ENCODE measurements around the gene LRBA. TPM values are rescaled to one million over a fixed set of nuclear protein-coding genes. Genes with fewer than 3 reads are reported as not detected.

Gene LRBA
- total RNA-seq, 1 donor = 38.4 TPM

DNA sequence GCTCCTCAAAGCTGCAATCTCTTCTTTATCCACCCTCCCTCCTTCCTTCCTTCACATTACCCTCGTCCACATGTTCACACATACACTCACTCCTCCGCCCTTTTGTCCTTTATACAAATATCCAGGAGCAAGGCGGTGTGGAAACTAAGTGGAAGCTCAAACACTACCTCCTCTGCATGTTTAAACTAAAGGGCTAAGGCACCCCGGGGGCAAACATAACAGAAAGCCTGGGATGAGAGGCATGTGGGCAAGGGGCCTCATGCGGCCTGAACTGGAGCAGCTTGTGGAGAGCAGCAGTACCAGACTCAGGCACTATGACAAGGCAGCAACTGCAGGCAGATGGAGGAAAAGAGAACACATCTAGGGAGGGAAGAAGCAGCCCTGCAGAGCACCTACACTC is 423.7 kb downstream of the LRBA start:
- no peak for DNase-seq (ENCODE audit: low read depth)
- H3K4me3 ChIP-seq (ENCODE audit: low read depth, low read length) = no peak overlapping the region
- TF ChIP-seq CTCF (IDR thresholded peaks at IDR 0.05; ENCODE audit: insufficient read depth, low read depth, low read length) = no peak

DNA sequence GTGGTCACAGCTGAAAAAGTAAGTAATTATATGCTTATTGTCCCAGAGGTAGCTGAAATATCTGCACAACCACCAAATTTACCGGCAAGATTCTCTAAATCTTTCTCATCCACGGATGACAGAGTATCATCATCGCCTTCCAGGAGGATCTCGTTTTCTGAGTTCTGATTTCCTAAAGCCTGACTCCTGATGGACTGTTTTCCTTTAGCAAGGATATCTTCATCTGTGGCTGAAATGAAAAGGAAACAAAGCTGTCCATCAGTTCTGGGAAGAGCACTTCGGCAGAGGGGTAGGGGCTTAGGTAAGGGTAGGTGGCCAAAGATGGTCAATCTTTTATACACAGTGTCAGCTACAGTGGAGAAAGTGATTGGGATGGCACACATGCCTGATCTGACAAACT is 424.5 kb downstream of the LRBA start:
- no peak for TF ChIP-seq CTCF (IDR thresholded peaks at IDR 0.05; ENCODE audit: insufficient read depth, low read depth, low read length)
- no peak overlapping the region for H3K4me3 ChIP-seq (ENCODE audit: low read depth, low read length)
- no peak for DNase-seq (ENCODE audit: low read depth)

DNA sequence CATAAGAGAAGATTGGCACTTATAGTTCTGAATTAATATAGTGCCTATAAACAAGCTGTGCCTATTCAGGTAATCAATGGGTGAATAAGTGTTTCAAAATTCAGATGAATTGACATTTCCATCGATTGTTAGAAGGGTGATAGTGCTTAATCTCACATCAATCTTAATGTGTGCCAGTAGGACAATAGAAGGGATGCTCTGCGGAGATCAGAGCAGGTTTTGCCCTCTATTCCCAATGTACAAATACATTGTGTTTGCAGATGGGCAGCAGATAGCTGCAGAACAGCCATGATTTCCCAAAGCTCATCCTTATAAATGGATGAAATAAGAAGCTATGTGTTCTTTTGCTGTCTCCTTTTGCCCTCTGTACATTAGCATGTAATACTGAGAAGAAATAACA is 425.9 kb downstream of the LRBA start:
- H3K4me3 ChIP-seq (ENCODE audit: low read depth, low read length) = no peak overlapping the region
- no peak for TF ChIP-seq CTCF (IDR thresholded peaks at IDR 0.05; ENCODE audit: insufficient read depth, low read depth, low read length)
- no peak for DNase-seq (ENCODE audit: low read depth)

DNA sequence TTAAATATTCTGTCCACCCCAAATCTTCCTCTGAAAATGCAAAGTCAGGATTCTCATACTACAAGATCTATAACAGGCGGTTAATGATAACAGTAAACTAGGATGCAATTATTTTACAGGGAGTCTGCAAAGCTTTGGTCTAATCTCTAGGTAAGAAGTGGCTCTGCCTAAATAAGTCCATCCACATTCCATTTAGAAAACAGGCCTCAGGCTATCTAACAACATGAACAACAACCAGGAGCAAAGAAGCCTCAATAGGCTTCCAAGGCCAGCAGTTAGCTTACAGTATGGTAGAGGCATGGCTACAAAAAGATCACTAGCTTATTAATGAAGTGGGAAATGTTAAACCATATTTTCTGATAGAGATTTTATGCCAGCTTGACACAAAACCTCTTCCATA is 426.8 kb downstream of the LRBA start:
- no peak for DNase-seq (ENCODE audit: low read depth)
- no peak overlapping the region for H3K4me3 ChIP-seq (ENCODE audit: low read depth, low read length)
- no peak for TF ChIP-seq CTCF (IDR thresholded peaks at IDR 0.05; ENCODE audit: insufficient read depth, low read depth, low read length)

- no peak overlapping the region for H3K4me3 ChIP-seq (ENCODE audit: low read depth, low read length)
- no peak for TF ChIP-seq CTCF (IDR thresholded peaks at IDR 0.05; ENCODE audit: insufficient read depth, low read depth, low read length)
Observed at GRCh38 chr4:150586162-150586810, 428.8 kb downstream of the LRBA start.

DNA sequence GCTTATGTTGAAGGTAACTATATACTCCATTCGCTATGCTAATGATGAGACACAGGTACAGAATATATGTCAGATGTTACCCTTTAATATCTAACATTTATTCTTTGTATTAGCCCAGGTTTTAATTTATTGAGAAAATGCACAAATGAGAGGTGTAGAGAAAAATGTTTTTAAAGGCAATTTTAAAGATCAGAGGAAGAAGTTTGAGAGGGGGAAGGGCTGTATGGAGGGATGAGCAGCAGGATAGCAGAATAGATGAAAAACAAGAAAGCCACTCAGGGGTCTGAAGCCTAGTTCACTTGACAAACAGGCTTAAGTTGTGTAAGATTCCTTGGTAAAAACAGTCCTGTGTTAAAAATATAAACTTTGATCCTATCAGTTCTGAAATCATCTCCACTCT is 429.5 kb downstream of the LRBA start:
- DNase-seq (ENCODE audit: low read depth) = no peak
- H3K4me3 ChIP-seq (ENCODE audit: low read depth, low read length) = no peak overlapping the region
- TF ChIP-seq CTCF (IDR thresholded peaks at IDR 0.05; ENCODE audit: insufficient read depth, low read depth, low read length) = no peak

More at GRCh38 chr4:150586162-150586810, 428.8 kb downstream of the LRBA start:
- DNase-seq (ENCODE audit: low read depth) = no peak

Data from fibroblast of villous mesenchyme (primary cell).